Colonic mucosa (tissue), 4 donors: ENCODE measurements around the gene KLHL8. TPM values are rescaled to one million over a fixed set of nuclear protein-coding genes. Genes with fewer than 3 reads are reported as not detected.

Source experiments
- DNase-seq: peaks from one replicate; pipeline ENCODE4 v3.0.0-alpha.2; 2020
- H3K27ac ChIP-seq: fragments of 200-600 bp; one replicate; pipeline ENCODE4 v1.8.0; 2021
- H3K27me3 ChIP-seq: fragments of 200-600 bp; one replicate; pipeline ENCODE4 v1.8.0; 2021
- H3K36me3 ChIP-seq: fragments of 200-600 bp; one replicate; pipeline ENCODE4 v1.8.0; 2021
- H3K4me1 ChIP-seq: fragments of 200-600 bp; one replicate; pipeline ENCODE4 v1.8.0; 2021; ENCODE audit warnings: mild to moderate bottlenecking
- H3K4me3 ChIP-seq: fragments of 200-600 bp; one replicate; pipeline ENCODE4 v1.8.0; 2021
- H3K9ac ChIP-seq, 2 donors: one replicate each; pipeline ENCODE4 v1.7.0; 2013; ENCODE audit warnings: control low read depth in 2 of 2, low read depth in 2 of 2, low read length in 2 of 2
- H3K9me3 ChIP-seq: fragments of 200-600 bp; one replicate; pipeline ENCODE4 v1.8.0; 2021
- intact Hi-C: fragments of 100-400 bp; cut with DNase I; formaldehyde crosslinking; loops from one replicate; pipeline ENCODE4 v1.14.1; 2022
- total RNA-seq, 2 donors: library from RNA; stranded (reverse); fragmentation: NEBNext Ultra II Directional in 1 of 2; extraction: Animal tissue kit (Norgen Biotek cat#: 25700) in 1 of 2; gene quantifications; one replicate each; pipeline ENCODE4 v1.2.1, GENCODE V29; 2021
- TF ChIP-seq, protein P1 (sequence below): fragments of 200-600 bp; IDR thresholded peaks from one replicate; pipeline ENCODE4 v1.8.0; 2022; ENCODE audit warnings: antibody characterized with exemption, mild to moderate bottlenecking
- donor health status: healthy.
- donor health status: DM: no; HTN: no; CAD: no.
- donor health status: DM: no; HTN: no; CAD: no.

Gene KLHL8
- total RNA-seq, 2 donors from 2014 or later, result 19.5 to 19.7 TPM

DNA sequence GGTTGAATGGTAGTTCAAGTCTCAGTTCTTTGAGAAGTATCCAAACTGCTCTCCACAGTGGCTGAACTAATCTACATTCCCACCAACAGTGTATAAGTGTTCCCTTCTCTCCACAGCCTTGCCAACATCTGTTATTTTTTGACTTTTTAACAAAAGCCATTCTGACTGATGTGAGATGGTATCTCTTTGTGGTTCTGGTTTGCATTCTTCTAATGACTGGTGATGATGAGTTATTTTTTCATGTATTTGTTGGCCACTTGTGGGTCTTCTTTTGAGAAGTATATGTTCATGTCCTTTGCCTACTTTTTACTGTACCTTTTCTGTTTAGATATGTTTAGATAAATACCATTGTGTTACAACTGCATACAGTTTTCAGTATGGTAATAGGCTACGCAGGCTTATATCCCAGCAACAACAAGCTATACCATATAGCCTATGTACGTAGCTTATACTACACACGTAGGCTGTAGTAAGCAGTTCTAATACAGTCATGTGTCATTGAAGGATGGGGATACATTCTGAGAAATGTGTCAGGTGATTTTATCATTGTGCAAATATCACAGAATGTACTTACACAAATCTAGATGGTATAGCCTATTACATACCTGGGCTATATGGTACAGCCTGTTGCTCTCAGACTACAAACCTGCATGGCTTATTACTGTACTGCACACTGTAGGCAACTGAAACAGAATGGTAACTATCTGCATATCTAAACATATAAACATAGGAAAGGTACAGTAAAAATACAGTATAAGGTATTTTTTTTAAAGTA, 28.1 kb downstream of the KLHL8 start:
- Histone ChIP-seq H3K36me3 (no peaks in the 10 kb centered on the region), H3K9me3 (no peaks in the 10 kb centered on the region), H3K27ac (no peak overlapping the region), H3K27me3 (no peaks in the 10 kb centered on the region), H3K4me3 (no peak overlapping the region), H3K4me1 (no peaks in the 10 kb centered on the region), H3K9ac (no peak overlapping the region)
- intact Hi-C loops, result no loop called here
- DNase-seq, result no peak
- TF ChIP-seq, protein P1, sequence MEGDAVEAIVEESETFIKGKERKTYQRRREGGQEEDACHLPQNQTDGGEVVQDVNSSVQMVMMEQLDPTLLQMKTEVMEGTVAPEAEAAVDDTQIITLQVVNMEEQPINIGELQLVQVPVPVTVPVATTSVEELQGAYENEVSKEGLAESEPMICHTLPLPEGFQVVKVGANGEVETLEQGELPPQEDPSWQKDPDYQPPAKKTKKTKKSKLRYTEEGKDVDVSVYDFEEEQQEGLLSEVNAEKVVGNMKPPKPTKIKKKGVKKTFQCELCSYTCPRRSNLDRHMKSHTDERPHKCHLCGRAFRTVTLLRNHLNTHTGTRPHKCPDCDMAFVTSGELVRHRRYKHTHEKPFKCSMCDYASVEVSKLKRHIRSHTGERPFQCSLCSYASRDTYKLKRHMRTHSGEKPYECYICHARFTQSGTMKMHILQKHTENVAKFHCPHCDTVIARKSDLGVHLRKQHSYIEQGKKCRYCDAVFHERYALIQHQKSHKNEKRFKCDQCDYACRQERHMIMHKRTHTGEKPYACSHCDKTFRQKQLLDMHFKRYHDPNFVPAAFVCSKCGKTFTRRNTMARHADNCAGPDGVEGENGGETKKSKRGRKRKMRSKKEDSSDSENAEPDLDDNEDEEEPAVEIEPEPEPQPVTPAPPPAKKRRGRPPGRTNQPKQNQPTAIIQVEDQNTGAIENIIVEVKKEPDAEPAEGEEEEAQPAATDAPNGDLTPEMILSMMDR, result no peak

DNA sequence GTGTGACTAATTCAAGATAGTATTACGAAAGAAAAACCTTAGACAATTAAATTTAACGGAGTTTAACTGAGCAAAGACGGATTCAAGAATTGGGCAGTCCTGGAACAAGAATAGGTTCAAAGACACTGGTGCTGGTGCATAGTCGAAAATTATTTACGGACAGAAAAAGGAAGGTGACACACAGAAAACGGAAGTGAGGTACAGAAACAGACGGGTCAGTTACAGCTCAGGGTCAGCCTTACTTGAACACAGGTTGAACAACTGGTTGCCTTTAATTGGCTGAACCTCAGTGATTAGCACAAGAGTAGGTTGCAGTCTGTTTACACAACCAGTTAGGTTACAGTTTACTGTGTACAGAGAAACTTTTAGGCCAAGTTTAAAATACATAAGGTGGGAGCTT, 31.5 kb downstream of the KLHL8 start:
- no peak overlapping the region for H3K4me3 ChIP-seq
- H3K36me3 ChIP-seq, result no peaks in the 10 kb centered on the region
- intact Hi-C loops, result no loop called here
- no peaks in the 10 kb centered on the region for H3K4me1 ChIP-seq
- DNase-seq, result no peak
- no peaks in the 10 kb centered on the region for H3K9me3 ChIP-seq
- no peak overlapping the region for H3K27ac ChIP-seq
- TF ChIP-seq, protein P1, result no peak
- no peak overlapping the region for H3K9ac ChIP-seq
- no peaks in the 10 kb centered on the region for H3K27me3 ChIP-seq

DNA sequence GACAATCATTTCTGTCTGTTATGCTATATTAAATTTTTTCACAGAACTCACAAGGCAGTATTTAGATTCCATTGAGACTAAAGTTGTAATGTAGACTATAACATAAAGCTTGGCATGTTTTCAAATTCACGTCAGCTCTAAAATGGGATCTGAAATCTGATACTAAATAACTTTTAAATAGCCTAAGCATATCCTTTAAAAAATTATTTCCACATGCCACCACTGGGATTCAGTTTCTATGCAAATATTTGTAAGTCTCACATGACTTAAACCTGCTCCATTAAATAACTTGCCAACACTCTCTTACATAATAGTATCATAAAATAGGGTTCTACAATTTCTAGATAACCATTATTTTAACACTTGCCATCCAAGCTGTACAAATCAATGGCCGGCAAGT, 32.4 kb downstream of the KLHL8 start:
- Histone ChIP-seq H3K9me3 (no peaks in the 10 kb centered on the region), H3K27me3 (no peaks in the 10 kb centered on the region), H3K36me3 (no peaks in the 10 kb centered on the region), H3K9ac (no peak overlapping the region), H3K27ac (no peak overlapping the region), H3K4me3 (no peak overlapping the region), H3K4me1 (no peaks in the 10 kb centered on the region)
- TF ChIP-seq, protein P1, result no peak
- intact Hi-C loops, result no loop called here
- DNase-seq, result no peak

DNA sequence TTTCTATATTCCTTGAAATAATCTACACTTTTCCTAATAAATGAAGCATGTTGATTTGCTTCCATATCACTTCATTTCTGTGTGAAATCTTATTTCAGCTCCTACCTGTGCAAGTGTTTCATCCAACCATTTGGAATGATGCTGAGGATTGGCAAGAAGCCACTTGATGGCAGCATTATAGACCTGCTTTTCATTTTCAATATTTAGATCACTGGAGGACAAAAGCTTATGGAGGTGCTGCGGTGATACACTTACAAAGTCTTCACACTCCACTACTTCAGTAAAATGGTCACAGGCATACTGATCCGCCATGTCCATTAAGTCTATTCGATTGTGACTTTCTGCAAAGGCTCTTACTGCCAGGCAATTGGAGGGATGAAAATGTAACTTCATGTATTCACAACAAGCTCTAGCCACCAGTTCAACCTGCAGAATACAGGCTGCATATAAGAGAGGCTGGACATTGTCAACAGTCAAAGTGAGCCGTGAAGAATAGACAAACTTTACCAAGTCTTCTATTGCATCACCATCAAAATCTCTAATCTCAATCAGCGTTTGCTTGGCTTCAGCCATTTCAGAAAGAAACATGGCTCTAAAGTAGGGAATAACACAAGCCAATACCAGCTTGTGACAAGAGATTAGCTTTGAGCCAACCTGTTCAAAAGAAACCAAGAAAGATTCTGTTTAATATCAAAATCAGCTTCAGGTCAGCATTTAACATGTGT, 35.1 kb downstream of the KLHL8 start:
- no peak for DNase-seq
- Histone ChIP-seq H3K9me3 (no peaks in the 10 kb centered on the region), H3K36me3 (no peaks in the 10 kb centered on the region), H3K27ac (no peak overlapping the region), H3K4me1 (no peaks in the 10 kb centered on the region), H3K9ac (no peak overlapping the region), H3K4me3 (no peak overlapping the region), H3K27me3 (no peaks in the 10 kb centered on the region)
- TF ChIP-seq, protein P1, result no peak
- intact Hi-C loops, result no loop called here

DNA sequence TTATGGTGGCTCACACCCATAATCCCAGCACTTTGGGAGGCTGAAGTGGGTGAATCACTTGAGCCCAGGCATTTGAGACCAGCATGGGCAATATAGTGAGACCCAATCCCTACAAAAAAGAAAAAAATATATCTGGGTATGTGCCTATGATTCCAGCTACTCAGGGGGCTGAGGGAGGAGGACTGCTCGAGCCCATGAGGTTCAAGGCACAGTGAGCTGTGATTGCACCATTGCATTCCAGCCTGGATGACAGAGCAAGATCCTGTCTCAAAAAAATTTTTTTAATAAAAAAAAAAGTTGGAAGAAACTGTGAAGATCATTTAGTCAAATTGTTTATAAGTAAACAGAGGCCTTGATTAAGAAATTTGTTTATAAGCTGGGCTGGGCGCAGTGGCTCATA, 39.7 kb downstream of the KLHL8 start:
- Histone ChIP-seq H3K4me1 (no peaks in the 10 kb centered on the region), H3K36me3 (no peaks in the 10 kb centered on the region), H3K4me3 (no peak overlapping the region), H3K9me3 (no peaks in the 10 kb centered on the region), H3K27ac (no peak overlapping the region), H3K9ac (no peak overlapping the region), H3K27me3 (no peaks in the 10 kb centered on the region)
- intact Hi-C loops, result no loop called here
- no peak for DNase-seq
- TF ChIP-seq, protein P1, result no peak
